Stimulated activated CD8-positive, alpha-beta memory T cell treated with anti-CD3 and anti-CD28 coated beads, Interleukin-12 subunit alpha, Interleukin-12 subunit beta, amount 100 ng/mL, for 1 hour (primary cell): Measurements from ENCODE around the gene RALGAPA2.

Experiments used
- DNase-seq: peaks from one replicate; pipeline ENCODE4 v3.0.0-alpha.2; 2020; ENCODE audit warnings: low read depth

RALGAPA2 gene

GRCh38 chr20:20683481-20684321 lies 28.7 kb downstream of the RALGAPA2 start:
- no peak for DNase-seq

- DNase-seq: no peak
Observed at GRCh38 chr20:20683020-20683419, 29.4 kb downstream of the RALGAPA2 start.

DNA sequence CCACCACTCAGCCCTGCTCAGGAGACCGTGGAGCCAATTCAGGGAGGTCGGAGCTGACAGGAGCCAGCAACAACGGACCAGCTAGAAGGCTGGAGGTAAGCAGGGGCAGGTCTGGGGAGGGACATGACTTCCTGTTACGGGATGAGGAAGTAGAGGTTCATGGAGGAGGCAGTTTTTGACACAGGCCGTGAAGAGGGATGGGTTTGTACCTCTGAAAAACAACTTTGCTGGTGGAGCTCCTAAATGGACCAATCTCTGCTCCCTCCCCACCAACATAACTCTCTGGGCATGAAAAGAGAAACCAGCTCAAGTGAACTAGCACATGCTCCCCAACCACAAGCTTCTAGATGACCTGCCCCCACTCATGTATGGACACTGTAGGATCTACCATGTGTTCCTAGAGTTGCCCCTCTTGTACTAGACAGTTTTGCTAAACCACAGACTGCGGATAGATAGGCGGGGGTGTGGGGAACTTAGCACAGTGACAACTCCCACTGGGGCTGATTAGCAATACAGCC lies 31.4 kb downstream of the RALGAPA2 start:
- no peak for DNase-seq

GRCh38 chr20:20679316-20679715 lies 33.1 kb downstream of the RALGAPA2 start:
- DNase-seq: no peak

GRCh38 chr20:20677186-20677585 lies 35.3 kb downstream of the RALGAPA2 start:
- no peak for DNase-seq

- DNase-seq: no peak
Observed at GRCh38 chr20:20668639-20669038, 43.8 kb downstream of the RALGAPA2 start.

- no peak for DNase-seq
Observed at GRCh38 chr20:20666359-20666758, 46.1 kb downstream of the RALGAPA2 start.

GRCh38 chr20:20665606-20666332 lies 46.7 kb downstream of the RALGAPA2 start:
- no peak for DNase-seq

GRCh38 chr20:20664795-20665589 lies 47.5 kb downstream of the RALGAPA2 start:
- DNase-seq: no peak

DNA sequence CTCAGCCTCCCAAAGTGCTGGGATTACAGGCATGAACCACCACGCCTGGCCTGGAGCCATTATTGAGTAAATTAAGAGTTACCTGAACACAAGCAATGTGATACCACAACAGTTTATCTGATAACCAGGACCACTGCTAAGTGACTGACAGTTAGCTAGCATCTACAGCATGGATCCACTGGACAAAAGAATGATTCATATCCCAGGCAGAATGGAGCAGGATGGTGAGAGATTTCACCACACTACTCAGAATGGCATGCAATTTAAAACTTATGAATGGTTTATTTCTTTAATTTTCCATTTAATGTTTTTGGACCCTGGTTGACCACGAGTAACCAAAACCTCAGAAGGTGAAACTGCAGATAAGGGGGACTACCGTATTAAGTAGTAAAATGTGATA lies 48.6 kb downstream of the RALGAPA2 start:
- no peak for DNase-seq

- no peak for DNase-seq
Observed at GRCh38 chr20:20658871-20659431, 53.5 kb downstream of the RALGAPA2 start.

- no peak for DNase-seq
Observed at GRCh38 chr20:20658123-20658522, 54.3 kb downstream of the RALGAPA2 start.

DNA sequence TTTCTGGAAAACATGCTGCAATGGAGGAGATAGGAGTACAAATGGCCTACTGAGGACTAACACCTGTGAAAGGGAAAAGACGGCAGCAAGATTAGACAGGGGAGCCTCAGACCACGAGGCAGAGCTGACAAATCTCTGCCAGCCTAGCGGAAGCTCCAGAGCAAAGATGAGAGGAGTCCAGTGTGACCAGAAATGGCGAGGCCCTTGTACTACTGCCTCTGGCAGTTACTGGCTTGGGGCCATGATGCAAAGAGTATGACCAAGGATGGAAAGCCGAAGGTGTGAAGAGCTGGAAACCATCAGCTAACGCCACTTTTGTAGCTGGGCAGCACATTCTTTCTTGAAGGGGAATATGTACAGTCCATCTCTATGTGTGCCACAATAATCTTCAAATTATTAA lies 55.4 kb downstream of the RALGAPA2 start:
- DNase-seq: no peak

GRCh38 chr20:20655883-20656282 lies 56.6 kb downstream of the RALGAPA2 start:
- DNase-seq: no peak

DNA sequence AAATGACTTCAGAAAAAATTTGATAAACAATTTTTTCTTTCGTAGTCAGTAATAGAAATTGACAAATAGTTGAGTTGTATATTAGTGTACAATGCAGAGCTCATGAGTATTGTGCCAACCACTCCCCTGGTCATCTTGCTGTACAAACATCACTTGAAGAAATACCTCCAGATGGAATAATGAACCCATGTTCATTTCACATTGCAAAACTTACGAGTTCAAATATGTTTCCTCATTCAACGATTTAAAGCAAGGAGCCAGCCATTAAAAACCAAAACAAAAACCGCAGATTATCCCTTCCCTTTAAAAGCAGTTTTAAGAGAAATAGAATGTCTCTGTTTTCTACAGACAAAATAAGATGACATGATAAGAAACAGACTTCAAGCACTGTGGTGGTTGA lies 62.5 kb downstream of the RALGAPA2 start:
- DNase-seq: no peak

GRCh38 chr20:20643927-20644326 lies 68.5 kb downstream of the RALGAPA2 start:
- no peak for DNase-seq

DNA sequence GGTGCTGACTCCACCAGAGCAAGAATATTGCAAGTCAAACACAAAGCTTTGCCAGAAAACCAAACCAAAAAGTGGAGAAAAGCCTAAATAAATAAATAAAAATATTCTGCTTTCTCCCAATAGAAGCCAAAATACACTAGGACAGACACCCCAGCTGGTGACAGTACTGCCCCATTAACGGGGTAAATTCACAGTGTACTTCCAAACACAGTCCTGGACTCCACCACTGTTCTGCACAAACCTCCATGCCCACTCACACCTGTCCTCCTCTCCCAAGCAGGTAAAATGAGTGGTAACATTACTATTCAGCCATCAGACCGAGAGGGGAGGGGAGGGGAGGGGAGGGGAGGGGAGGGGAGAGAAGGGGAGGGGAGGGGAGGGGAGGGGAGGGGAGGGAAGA lies 70.7 kb downstream of the RALGAPA2 start:
- no peak for DNase-seq

DNA sequence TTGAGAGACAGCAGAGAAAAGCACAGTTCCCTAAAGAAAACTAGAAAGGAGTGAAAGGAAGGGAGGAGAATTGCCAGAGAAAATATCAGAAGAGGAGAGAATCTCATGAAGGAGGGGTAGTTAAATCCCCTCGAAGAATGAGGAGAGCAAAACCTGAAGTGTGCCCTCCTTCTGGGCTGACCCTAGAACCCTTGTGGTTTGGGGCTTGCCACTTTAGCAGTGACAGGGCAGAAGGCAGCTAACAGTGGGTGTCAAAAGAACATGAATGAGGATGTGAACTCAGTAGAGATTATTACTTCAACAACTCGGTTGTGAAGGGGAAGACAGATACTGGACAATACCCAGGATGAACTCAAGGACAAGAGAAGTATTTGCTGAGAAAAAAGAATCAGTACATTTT lies 73.6 kb downstream of the RALGAPA2 start:
- DNase-seq: no peak

DNA sequence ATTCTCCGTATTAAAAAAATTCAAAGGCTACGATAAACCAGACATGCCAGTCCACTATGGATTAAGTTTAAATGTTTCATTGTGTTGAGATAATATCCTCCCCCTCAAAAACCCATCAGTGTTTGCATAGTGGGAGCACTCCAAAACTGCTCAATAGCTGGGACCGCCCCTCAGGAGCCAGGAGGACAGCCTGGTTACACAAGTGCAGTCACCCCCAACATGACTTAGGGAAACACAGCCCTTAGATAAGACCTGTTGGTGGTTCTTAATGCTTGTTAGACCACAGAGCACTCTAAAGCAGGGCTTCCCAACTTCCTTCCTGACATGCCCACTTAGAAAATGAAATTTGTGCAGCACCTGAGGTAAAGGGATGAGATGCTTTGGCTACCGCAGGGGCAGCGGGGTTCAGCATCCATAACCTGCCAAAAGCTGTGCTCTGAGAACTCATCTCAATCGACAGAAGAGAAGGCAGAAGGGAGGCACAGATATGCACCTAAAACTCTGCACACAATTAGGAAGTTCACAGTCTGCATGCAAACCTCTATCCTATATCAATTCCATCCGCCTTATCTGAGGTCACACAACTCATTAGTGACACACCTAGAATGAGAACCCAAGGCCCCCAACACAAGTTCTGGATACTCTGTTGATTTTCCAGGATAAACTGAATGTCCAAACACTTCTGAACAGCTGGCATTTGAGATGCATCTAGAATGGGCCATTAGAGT lies 74.3 kb downstream of the RALGAPA2 start:
- DNase-seq: no peak

DNA sequence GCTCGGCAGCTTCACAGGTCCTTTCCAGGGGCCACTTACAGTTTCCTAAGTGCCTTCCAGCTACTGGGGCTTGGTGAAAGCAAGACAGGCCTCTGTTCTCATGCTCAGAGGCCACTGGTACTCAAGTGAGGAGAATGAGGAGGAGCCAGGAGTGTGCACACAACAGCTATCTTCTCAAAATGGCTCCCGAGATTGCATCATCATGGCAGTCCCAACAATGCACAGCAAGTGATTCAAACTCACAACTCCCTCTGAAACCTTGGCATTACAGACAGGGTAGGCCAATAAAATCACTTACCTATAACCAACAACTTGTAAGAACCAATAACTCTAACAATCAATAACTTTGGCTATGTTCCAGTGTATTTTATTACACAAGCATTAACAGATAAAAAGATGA lies 77.4 kb downstream of the RALGAPA2 start:
- DNase-seq: no peak

DNA sequence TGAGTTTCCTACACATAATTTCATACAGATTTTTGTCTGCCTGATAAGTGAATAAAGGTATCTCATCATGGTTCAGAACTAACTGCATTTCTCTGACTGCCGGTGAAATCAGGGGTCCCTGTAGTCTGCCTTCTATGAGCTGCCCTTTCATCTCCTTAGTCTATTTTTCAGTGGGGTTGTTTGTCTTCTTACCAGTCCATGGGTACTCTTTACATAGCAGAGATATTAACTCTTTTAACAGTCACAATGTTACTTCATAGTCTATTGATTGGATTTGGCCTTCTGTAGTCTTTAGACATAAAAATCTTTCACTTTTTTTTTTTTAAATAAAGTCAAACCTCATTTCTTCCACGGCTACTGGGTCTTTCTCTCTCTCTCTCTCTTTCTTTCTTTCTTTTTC lies 79.8 kb downstream of the RALGAPA2 start:
- DNase-seq: no peak
